GM18867 (cell line): ENCODE results near the gene PDIA6.
"Not testable (repeated sequence)": the region's sequence is repeated elsewhere in the genome, so short reads cannot be mapped to it uniquely, and the experiment has no call there.

Source experiments
- ATAC-seq: cut with Tn5 transposase; IDR thresholded peaks from one replicate; pipeline ENCODE4 v1.9.1; 2021; ENCODE audit warnings: mild to moderate bottlenecking, moderate library complexity; ENCODE audit not compliant: unreplicated experiment

The PDIA6 gene

DNA sequence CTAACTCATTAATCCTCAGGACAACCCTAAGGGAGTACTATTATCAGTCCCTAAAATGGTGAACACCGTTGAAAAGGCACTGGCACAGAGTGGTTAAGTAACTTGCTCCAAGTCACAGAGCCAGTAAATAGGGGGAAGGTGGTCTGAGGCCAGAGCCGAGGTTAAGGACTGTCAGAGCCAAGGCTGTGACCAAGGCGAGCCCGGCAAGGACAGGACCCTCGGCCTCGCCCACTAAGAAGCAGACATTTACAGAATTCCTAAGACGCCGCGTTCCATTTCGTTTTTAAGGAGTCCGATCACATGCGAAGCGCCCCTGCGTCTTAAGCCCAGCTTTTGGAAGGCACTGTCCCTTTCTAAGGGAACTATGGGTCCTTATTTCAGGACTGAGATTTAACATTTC, 1.1 kb downstream of the PDIA6 start:
- ATAC-seq: no peak

DNA sequence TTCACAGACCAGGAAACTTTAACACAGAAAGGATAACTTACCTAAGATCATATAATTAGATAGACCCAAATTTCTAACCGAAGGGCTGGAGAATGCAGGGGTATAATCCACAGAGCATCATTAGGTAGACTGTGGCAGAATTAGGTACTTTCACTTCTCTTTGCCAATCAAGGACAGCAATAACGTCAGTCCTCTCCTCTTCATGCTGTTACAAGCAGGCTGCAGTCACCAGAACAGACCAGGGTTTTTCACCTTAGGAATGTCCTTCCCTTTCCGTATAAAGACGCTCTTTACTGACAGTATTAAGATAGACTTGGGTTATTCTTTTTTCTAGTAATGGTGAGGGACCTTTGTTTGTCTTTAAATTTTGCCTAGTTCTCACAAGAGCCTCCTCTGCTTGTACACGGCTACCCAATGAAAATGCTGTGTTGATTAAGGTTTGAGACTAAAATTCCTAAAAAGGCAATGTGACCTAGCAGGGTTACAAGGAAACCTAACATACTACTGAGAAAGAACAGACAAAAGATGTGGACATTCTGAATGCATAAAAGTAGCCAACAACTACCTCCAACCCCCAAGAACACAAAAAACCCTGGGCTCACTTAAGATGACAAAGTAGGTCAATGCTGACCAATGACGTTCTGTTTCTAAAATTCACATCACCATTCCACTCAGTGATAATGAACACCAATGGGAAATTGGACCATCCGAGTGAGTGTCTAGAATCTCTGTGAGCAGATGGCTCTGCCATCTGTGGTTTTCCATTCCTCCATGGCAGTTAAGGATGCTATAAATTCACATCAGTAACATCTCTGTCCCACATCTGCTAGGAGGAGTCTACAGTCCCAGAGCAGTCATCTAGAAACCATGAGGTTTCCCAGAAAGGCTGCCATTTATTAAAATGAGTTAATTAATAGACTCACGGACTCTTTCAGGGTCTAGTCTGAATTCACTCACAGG, 2.1 kb downstream of the PDIA6 start:
- peak; percentile 32 for ATAC-seq

DNA sequence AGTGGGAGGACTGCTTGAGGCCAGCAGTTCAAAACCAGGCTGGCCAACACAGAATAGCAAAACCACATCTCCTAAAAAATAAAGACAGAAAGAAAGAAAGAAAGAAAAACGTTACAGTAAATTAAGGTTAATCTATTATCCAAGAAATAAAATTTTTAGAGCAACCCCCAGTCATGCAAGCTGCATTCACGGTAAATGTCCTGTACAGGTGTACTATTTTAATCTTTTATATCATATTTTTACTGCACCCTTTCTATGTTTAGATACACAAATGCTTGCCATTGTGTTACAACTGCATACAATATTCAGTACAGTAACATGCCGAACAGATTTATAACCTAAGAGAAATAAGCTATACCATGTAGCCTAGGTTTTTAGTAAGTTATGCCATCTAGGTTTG, 6.0 kb downstream of the PDIA6 start:
- no peak for ATAC-seq

DNA sequence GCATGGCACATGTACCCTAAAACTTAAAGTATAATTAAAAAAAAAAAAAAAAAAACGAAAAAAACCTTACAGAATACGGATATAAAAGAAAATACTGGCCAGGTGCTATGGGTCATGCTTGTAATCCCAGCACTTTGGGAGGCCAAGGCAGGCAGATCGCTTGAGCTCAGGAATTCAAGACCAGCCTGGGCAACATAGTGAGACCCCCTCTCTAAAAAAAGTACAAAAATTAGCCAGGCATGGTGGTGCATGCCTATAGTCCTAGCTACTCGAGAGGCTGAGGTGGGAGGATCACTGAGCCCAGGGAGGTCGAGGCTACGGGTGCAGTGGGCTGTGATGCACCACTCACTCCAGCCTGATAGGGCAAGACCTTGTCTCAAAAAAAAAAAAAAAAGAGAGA, 6.6 kb downstream of the PDIA6 start:
- ATAC-seq: not testable (repeated sequence)

- ATAC-seq: no peak
Observed at GRCh38 chr2:10802657-10803056, 9.9 kb downstream of the PDIA6 start.

GRCh38 chr2:10800163-10800562, 12.4 kb downstream of the PDIA6 start:
- no peak for ATAC-seq

DNA sequence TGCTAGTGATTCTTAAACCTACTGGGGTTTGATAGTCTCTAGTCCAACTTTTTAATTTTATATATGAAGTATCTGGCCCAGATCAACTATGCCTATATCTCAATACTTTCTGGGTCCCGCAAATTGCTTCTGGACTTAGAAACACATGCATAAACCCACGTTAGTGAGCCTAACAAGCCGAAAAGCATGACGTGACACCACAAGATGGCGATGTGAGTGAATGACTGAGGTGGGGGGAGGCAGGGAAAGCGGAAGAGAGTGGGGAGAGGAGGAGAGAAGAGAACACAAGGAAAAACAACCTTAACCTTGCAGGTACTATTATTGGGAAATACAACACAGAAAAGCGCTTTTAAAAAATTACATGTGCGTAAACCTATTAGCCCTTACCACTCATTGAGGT, 13.8 kb downstream of the PDIA6 start:
- no peak for ATAC-seq

DNA sequence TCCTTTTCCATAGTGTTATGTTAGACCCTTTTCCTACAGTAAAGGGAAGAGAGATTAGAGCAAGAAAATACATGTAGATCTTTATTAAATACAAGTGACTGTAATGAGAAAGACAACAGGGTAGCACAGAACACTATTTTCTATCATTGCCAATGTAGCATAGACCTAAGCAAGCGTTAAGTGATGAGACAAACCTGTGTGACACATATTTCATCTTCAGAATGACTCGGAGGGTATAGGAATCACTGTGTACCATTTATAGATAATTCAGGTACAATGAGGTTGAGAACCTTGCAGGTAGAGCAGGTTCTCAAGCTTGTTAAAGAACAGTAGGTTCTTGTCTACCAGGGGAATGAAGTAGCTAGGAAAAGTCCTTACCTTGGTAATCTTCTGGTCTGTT, 15.9 kb downstream of the PDIA6 start:
- no peak for ATAC-seq

DNA sequence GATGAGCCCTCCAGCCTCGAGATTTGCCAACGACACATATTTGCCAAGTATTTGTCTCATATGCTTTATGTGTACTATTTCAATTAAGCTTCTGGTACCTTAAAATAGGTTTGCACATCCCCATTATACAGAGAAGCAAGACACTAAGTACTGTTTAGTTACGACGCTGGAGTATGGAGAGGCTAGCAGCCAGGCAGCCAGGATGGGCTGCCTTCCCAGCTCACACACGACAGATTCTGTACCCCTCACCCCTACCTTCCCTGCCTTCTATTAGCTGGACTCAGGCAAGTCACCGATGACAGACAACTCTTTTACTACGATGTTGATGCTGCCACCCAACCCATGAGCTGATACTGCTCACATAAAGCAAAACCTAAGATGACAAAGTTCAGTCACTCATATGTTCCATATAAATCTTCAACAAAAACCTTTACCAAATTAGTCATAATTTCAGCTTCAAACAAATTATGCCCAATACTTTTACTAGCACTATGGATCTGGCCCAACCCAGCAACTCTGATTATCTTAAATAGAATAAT, 17.0 kb downstream of the PDIA6 start:
- no peak for ATAC-seq

GRCh38 chr2:10794876-10795275, 17.7 kb downstream of the PDIA6 start:
- no peak for ATAC-seq

- no peak for ATAC-seq
Observed at GRCh38 chr2:10793816-10794215, 18.8 kb downstream of the PDIA6 start.

GRCh38 chr2:10792660-10793400, 19.8 kb downstream of the PDIA6 start:
- no peak for ATAC-seq

GRCh38 chr2:10792001-10792634, 20.5 kb downstream of the PDIA6 start:
- peak; percentile 64 for ATAC-seq

DNA sequence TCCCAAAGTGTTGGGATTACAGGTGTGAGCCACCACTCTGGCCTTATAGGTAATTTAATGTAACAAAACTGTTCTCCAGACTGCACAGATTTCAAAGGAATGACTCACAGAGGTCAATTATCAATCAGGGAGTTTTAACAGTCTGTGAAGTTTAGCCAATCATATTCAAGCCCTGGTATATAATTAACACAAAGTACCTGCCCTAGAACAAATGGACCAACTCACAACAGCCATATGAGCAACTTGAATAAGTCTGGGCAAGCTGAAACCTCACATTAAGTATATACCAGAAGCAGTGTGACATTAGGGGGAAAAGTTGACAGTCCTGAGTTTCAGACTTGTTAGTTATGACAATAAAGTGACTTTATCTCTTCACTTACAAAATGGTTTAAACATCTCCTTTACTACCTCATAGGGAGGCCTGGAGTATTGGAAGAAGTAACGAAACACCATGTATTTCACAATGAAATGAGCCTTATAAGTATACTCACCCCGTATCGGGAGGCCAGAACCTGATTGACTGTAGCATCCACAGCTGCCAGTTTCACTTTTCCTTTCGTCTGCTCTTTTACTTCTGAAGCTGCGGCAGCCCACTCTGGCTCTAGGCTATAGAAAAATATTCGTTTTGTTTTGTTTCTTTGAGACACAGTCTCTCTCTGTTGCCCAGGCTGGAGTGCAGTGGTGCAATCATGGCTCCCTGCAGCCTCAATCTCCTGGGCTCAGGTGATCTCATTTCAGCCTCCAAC, 22.2 kb downstream of the PDIA6 start:
- peak; percentile 93 for ATAC-seq

DNA sequence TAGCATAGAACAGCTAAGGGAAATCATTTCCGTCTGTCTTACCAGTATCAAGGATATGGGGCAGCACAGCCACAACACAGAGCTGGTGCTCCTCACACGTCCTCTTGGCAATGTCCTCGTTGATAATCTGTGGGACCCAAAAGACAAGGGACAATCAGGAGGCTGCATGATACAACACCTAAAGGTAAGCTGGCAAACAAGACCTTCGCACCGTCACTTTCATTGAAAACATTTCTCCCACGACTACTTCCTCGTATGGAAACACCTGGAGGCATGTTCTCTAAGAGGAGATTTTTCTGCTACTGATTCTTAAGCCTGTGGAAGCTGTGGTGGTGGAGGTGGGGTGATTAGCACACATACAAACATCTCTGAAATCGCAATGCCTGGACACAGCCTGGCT, 23.7 kb downstream of the PDIA6 start:
- ATAC-seq: no peak

DNA sequence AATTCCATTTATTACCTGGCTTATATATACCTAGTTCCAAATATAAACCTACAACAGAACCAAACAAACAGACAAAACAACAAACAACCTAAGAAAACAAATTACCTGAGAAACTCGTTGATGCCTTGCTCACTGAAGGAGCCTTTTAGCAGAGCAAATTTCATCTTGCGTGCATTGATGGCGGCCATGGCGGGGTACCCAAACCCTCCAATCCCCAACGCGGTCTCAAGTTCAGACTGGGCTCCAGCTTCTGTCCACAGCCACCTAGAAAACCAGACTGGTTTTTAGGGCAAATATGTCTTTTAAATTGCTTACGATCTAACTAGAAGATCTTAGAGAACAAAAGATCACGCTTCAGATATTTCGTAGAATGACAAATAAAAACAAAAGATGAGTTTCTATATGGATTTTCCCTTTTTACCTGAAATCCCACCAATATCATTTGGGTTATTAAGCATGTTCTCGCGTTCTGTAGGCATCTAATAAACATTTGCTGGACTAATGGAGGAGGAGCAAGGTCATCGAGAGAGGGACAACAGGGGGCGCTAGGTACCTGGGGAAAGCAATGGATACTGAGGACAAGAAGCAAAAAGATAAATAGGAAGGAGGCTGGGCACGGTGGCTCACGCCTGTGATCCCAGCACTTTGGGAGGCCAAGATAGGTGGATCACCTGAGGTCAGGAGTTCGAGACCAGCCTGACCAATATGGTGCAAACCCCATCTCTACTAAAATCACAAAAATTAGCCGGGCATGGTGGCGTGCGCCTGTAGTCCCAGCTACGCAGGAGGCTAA, 25.2 kb downstream of the PDIA6 start:
- ATAC-seq: no peak

DNA sequence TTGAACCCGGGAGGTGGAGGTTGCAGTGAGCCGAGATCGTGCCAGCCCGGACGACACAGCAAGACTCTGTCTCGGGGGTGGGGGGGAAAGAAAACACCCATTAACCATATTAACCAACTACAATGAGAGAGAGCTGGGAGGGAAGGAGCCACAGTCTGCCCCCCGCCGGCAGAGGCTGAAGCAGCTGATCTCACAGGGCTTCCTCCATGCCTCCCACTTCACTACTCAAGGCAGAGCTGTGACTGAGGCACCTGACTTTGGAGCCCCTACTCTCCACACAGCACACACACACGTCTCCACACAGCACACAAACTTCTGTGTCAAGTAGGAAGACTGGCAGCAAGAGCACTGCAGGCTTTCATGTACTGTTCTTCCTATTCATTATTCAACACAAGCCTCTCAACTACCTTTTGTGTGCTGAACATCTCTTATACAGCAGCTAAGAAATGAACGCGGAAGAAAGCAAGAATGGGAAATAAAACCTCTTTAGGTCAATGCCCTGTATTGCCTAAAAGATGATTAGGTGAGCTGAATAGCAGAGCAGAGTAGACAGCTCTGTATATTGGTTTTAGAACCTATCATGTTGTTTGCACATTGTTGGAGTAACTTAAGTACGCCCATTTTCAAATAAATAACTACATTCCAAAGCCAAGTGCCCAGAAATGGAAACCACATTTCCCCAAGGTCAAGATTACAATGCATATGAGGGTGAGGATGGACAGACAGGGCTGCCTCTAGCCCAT, 26.2 kb downstream of the PDIA6 start:
- ATAC-seq: no peak

DNA sequence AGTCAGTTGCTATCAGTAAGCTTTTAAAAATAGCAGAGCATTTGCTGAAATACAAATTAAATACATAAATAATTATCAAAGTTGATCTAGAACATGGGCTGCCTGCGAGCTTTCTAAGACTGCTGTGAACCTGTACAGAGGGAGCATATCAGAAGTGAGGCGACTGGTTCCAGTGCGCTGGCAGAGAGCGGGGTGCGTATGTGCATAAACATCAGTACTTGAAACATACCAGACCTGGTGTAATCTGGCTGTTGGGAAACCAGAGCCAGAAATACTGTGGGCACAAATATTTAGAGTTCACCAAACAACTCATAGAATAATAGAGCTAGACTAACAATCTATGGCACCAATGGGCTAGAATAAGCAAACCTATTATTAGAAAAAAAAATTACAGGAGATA, 27.3 kb downstream of the PDIA6 start:
- no peak for ATAC-seq

DNA sequence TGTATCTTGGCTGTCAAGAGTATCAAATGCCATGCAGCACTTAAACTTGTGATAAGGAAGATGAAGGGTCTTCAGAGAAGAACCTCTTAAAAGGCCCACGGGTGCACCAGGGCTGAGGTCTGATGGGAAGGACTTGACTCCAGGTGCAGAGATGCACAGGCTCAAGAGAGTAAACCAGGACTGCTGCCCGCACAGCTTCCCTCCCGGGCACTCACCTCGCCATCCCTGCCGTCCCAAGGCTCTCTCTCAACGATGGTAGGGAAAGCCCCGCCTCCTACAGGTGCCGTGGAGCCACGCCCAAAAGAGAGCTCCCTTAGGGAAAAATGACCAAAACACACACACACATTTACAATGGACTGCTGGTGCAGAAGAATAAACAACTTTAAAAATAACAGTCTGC, 27.9 kb downstream of the PDIA6 start:
- ATAC-seq: no peak
